ENCODE data around the gene IGLL1.
"Not testable (repeated sequence)": the region's sequence is repeated elsewhere in the genome, so short reads cannot be mapped to it uniquely, and the experiment has no call there.

- not testable (repeated sequence) for TF ChIP-seq CTCF, EZH2, EZH2phosphoT487 (IDR thresholded peaks at IDR 0.05)
These were observed 19.0 kb downstream of the IGLL1 start for GRCh38 chr22:23561025-23561510.

Data from neural progenitor cell (in vitro differentiated cells).